Smooth muscle cell (in vitro differentiated cells): Measurements from ENCODE around the gene KCNK5. TPM values are rescaled to one million over a fixed set of nuclear protein-coding genes. Genes with fewer than 3 reads are reported as not detected.

ENCODE experiments used
- DNase-seq: peaks from one replicate; lab custom pipeline; 2025; ENCODE audit not compliant: unreplicated experiment; lab: John Stamatoyannopoulos, UW
- H2AFZ ChIP-seq: fragments of 200-600 bp; sonication (generic); 2 replicates; pipeline ENCODE4 v1.6.0; 2016; ENCODE audit warnings: antibody characterized with exemption, low read depth, mild to moderate bottlenecking
- H3F3A ChIP-seq: fragments of 200-600 bp; sonication (generic); 2 replicates; pipeline ENCODE4 v1.6.0; 2017; ENCODE audit warnings: antibody characterized with exemption, low read depth
- H3K27ac ChIP-seq: fragments of 200-600 bp; sonication (generic); 2 replicates; pipeline ENCODE4 v1.5.1; 2016; ENCODE audit warnings: low read depth, mild to moderate bottlenecking
- H3K27me3 ChIP-seq: fragments of 200-600 bp; sonication (generic); 2 replicates; pipeline ENCODE4 v1.6.1; 2016; ENCODE audit warnings: low read depth, mild to moderate bottlenecking
- H3K36me3 ChIP-seq: fragments of 200-600 bp; sonication (generic); 2 replicates; pipeline ENCODE4 v1.5.1; 2016; ENCODE audit warnings: low read depth
- H3K4me1 ChIP-seq: fragments of 200-600 bp; sonication (generic); 2 replicates; pipeline ENCODE4 v1.5.1; 2016; ENCODE audit warnings: low read depth
- H3K4me2 ChIP-seq: fragments of 200-600 bp; sonication (generic); 2 replicates; pipeline ENCODE4 v1.6.0; 2016; ENCODE audit warnings: mild to moderate bottlenecking
- H3K4me3 ChIP-seq: fragments of 200-600 bp; sonication (generic); 2 replicates; pipeline ENCODE4 v1.5.1; 2016; ENCODE audit warnings: mild to moderate bottlenecking
- H3K79me2 ChIP-seq: fragments of 200-600 bp; sonication (generic); 2 replicates; pipeline ENCODE4 v1.6.0; 2016; ENCODE audit warnings: low read depth, mild to moderate bottlenecking
- H3K9ac ChIP-seq: fragments of 200-600 bp; sonication (generic); 2 replicates; pipeline ENCODE4 v1.6.0; 2016; ENCODE audit warnings: low read depth
- H3K9me3 ChIP-seq: fragments of 200-600 bp; sonication (generic); replicated peaks from 2 replicates; pipeline ENCODE4 v1.5.1; 2016; ENCODE audit warnings: low read depth
- H4K20me1 ChIP-seq: fragments of 200-600 bp; sonication (generic); 2 replicates; pipeline ENCODE4 v1.6.0; 2016; ENCODE audit warnings: low read depth
- WGBS: methylation state at CpG from one replicate; pipeline ENCODE4 v1.1.7; 2016; ENCODE audit warnings: low lambda C conversion rate; 5-methylcytosine and 5-hydroxymethylcytosine counted together
- polyA plus RNA-seq: library from polyadenylated mRNA; unstranded; fragments of >200 nt; fragmentation: Nextera tagmentation; extraction: Ambion mirVana; gene quantifications from 2 replicates; pipeline ENCODE4 v1.2.1, GENCODE V29; 2016
- total RNA-seq: library from RNA; depleted of rRNA; stranded (reverse); fragments of >200 nt; gene quantifications from 2 replicates; pipeline ENCODE4 v1.2.3, GENCODE V29; 2014
- TF ChIP-seq, protein P1 (sequence below): fragments of 200-600 bp; sonication (generic); IDR thresholded peaks from 2 replicates; pipeline ENCODE4 v1.5.1; 2017; ENCODE audit warnings: borderline replicate concordance, mild to moderate bottlenecking, antibody characterized with exemption; ENCODE audit not compliant: insufficient read depth, poor library complexity, severe bottlenecking

KCNK5 gene
- total and polyA plus RNA-seq, 2 experiments from 2014 or later: not detected

- no peaks in the 10 kb centered on the region for H3F3A ChIP-seq
- no peaks in the 10 kb centered on the region for H3K9me3 ChIP-seq
- no peak overlapping the region for H3K27ac ChIP-seq
- WGBS: 88% methylated on average over 4 of the region's 4 CpGs
- no peaks in the 10 kb centered on the region for H3K4me1 ChIP-seq
- H3K36me3 ChIP-seq: no peaks in the 10 kb centered on the region
- no peaks in the 10 kb centered on the region for H3K79me2 ChIP-seq
- TF ChIP-seq, protein P1, sequence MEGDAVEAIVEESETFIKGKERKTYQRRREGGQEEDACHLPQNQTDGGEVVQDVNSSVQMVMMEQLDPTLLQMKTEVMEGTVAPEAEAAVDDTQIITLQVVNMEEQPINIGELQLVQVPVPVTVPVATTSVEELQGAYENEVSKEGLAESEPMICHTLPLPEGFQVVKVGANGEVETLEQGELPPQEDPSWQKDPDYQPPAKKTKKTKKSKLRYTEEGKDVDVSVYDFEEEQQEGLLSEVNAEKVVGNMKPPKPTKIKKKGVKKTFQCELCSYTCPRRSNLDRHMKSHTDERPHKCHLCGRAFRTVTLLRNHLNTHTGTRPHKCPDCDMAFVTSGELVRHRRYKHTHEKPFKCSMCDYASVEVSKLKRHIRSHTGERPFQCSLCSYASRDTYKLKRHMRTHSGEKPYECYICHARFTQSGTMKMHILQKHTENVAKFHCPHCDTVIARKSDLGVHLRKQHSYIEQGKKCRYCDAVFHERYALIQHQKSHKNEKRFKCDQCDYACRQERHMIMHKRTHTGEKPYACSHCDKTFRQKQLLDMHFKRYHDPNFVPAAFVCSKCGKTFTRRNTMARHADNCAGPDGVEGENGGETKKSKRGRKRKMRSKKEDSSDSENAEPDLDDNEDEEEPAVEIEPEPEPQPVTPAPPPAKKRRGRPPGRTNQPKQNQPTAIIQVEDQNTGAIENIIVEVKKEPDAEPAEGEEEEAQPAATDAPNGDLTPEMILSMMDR: no peak
- H3K27me3 ChIP-seq: peaks cover 26% of the 10 kb centered on the region
- no peak overlapping the region for H3K9ac ChIP-seq
- H4K20me1 ChIP-seq: no peaks in the 10 kb centered on the region
- no peak for DNase-seq
- no peak overlapping the region for H2AFZ ChIP-seq
- H3K4me3 ChIP-seq: no peak overlapping the region
- H3K4me2 ChIP-seq: no peak overlapping the region
These were observed 57.5 kb downstream of the KCNK5 start for GRCh38 chr6:39171489-39172376.

DNA sequence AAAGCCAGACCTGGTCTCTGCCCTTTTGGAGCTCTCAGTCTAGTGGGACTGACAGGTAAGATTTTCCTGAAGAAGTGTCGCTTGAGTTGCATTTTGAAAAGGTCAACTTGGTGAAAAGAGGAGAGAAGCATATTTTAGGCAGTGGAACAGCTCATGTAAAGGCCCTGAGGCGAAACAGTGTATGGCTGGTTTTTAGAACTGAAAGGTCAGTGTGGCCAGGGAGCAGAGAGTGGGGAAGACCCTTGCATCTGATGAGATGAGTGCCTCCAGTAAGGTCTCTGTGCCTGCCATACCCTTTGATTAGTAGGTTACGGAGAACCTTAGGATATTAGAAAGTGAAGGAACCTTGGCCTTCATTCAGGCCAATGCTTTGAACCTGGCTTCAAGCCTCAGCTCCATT, 58.4 kb downstream of the KCNK5 start:
- H3K4me2 ChIP-seq: no peak overlapping the region
- H3K4me3 ChIP-seq: no peak overlapping the region
- no peaks in the 10 kb centered on the region for H3F3A ChIP-seq
- no peak overlapping the region for H3K27ac ChIP-seq
- H3K9ac ChIP-seq: no peak overlapping the region
- peaks cover 28% of the 10 kb centered on the region for H3K27me3 ChIP-seq
- H3K36me3 ChIP-seq: no peaks in the 10 kb centered on the region
- no peaks in the 10 kb centered on the region for H4K20me1 ChIP-seq
- 93% methylated on average over 3 of the region's 3 CpGs for WGBS
- H3K4me1 ChIP-seq: no peaks in the 10 kb centered on the region
- no peaks in the 10 kb centered on the region for H3K9me3 ChIP-seq
- no peak for DNase-seq
- H3K79me2 ChIP-seq: no peaks in the 10 kb centered on the region
- TF ChIP-seq, protein P1: no peak
- H2AFZ ChIP-seq: no peak overlapping the region

DNA sequence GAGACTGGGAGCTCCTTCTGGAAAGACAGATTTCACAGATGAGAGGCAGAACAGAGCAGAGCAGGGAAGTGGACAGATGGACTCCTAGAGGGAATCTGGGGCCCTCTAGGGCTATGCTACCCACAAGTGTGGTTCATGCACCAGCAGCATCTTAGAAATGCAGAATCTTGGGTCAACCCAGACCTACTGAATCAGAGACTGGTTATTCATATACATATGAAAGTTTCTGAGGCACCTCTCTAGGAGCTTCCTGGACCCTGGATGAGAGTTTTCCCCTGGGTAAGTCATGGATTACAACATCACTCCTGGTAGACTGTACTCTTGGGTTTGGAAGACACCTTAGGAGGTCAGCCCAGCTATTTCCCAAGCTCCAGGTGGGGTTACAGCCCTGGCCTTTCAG, 58.9 kb downstream of the KCNK5 start:
- H3F3A ChIP-seq: no peaks in the 10 kb centered on the region
- H3K4me1 ChIP-seq: no peaks in the 10 kb centered on the region
- no peak overlapping the region for H3K4me3 ChIP-seq
- no peak for DNase-seq
- H3K9me3 ChIP-seq: no peaks in the 10 kb centered on the region
- no peaks in the 10 kb centered on the region for H3K79me2 ChIP-seq
- H3K4me2 ChIP-seq: no peak overlapping the region
- H4K20me1 ChIP-seq: no peaks in the 10 kb centered on the region
- no peaks in the 10 kb centered on the region for H3K36me3 ChIP-seq
- H3K27ac ChIP-seq: no peak overlapping the region
- TF ChIP-seq, protein P1: no peak
- H3K9ac ChIP-seq: no peak overlapping the region
- peaks cover 28% of the 10 kb centered on the region for H3K27me3 ChIP-seq
- H2AFZ ChIP-seq: no peak overlapping the region
